Adrenal gland (tissue), 5 donors: ENCODE data around the gene SIGLEC12.

Source experiments
- POLR2A ChIP-seq, 2 donors: fragments of 450-650 bp; IDR thresholded peaks; one replicate each; pipeline ENCODE4 v1.6.1; 2017; ENCODE audit warnings: antibody characterized with exemption in 2 of 2, mild to moderate bottlenecking in 2 of 2, moderate library complexity in 1 of 2
- TF ChIP-seq, protein P1 (sequence below), 6 experiments: fragments of 450-650 bp in 4 of 6; fragments of 200-600 bp in 2 of 6; sonication (generic) in 1 of 6; IDR thresholded peaks; 1 replicate in 5 of 6; 2 replicates in 1 of 6; pipeline versions ENCODE4 v1.5.1 to v1.8.0; 2016 to 2021; ENCODE audit warnings: antibody characterized with exemption in 6 of 6, mild to moderate bottlenecking in 2 of 6, moderate library complexity in 1 of 6
- donor health status: DM: no; HTN: no; CAD: no.

DNA sequence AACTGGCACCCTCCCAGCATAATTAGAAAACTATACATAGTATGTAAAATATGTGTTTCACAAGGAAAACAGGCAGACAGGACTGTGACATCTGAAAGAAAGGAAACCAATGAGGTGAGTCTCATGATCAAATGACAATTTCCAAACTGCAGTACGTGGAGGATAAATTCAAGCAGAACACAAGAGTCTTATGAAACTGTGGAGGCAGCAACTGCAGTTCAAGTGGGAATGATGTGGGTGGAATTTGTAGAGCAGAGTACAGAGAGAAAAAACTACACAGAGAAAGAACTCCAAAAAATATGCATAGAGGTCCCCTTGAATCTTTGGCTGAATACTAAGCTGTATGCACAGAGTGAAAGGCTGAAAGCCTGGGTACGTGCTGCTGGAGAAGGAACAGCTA lies 20.2 kb upstream of the SIGLEC12 start:
- TF ChIP-seq, protein P1, sequence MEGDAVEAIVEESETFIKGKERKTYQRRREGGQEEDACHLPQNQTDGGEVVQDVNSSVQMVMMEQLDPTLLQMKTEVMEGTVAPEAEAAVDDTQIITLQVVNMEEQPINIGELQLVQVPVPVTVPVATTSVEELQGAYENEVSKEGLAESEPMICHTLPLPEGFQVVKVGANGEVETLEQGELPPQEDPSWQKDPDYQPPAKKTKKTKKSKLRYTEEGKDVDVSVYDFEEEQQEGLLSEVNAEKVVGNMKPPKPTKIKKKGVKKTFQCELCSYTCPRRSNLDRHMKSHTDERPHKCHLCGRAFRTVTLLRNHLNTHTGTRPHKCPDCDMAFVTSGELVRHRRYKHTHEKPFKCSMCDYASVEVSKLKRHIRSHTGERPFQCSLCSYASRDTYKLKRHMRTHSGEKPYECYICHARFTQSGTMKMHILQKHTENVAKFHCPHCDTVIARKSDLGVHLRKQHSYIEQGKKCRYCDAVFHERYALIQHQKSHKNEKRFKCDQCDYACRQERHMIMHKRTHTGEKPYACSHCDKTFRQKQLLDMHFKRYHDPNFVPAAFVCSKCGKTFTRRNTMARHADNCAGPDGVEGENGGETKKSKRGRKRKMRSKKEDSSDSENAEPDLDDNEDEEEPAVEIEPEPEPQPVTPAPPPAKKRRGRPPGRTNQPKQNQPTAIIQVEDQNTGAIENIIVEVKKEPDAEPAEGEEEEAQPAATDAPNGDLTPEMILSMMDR (IDR thresholded peaks at IDR 0.05), result no peak
- no peak for TF ChIP-seq POLR2A (IDR thresholded peaks at IDR 0.05)
